ENCODE data around the gene ELF4. TPM values are rescaled to one million over a fixed set of nuclear protein-coding genes. Genes with fewer than 3 reads are reported as not detected.

ELF4 gene
- total RNA-seq, 2 donors from 2014 or later = 2.8 to 3.8 TPM

DNA sequence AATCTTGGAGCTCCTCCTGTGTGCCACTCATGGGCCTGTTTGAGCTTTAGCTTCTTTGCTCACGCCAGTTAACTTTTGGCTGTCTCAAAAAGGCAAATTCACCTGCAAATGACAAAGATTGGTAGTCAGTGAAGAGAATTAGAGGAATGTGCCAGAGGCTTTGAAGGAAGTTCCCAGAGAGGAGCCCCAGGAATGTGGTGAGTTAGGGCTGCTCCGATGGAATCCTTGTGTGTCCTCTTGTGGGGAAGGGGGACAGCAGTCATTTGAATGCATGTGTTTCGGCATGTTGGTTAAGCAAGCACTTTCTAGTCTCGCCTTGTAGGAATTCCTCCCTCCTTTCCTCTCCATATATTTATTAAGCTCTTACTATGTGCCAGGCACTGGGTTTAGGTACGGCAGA lies 62.9 kb downstream of the ELF4 start:
- H3K4me1 ChIP-seq (ENCODE audit: control insufficient read depth, insufficient read depth, low read length) = no peaks in the 10 kb centered on the region
- TF ChIP-seq, protein P1, sequence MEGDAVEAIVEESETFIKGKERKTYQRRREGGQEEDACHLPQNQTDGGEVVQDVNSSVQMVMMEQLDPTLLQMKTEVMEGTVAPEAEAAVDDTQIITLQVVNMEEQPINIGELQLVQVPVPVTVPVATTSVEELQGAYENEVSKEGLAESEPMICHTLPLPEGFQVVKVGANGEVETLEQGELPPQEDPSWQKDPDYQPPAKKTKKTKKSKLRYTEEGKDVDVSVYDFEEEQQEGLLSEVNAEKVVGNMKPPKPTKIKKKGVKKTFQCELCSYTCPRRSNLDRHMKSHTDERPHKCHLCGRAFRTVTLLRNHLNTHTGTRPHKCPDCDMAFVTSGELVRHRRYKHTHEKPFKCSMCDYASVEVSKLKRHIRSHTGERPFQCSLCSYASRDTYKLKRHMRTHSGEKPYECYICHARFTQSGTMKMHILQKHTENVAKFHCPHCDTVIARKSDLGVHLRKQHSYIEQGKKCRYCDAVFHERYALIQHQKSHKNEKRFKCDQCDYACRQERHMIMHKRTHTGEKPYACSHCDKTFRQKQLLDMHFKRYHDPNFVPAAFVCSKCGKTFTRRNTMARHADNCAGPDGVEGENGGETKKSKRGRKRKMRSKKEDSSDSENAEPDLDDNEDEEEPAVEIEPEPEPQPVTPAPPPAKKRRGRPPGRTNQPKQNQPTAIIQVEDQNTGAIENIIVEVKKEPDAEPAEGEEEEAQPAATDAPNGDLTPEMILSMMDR (conservative IDR thresholded peaks at IDR 0.05) = no peak
- peaks cover 51% of the 10 kb centered on the region for H3K9me3 Mint-ChIP-seq
- no peaks in the 10 kb centered on the region for H3K4me1 Mint-ChIP-seq
- peaks cover 61% of the 10 kb centered on the region for H3K36me3 Mint-ChIP-seq (ENCODE audit: low read depth)
- H3K36me3 ChIP-seq (ENCODE audit: control insufficient read depth, insufficient read depth, low read length) = peaks cover 9% of the 10 kb centered on the region
- WGBS, 2 experiments (ENCODE audit: insufficient coverage in 1 of 2, insufficient read length in 1 of 2) = 92 to 100% methylated on average over 3 to 5 of the region's 5 CpGs
- H3K4me3 Mint-ChIP-seq = no peak overlapping the region
- no peak for DNase-seq
- no peak overlapping the region for H3K27ac ChIP-seq (ENCODE audit: low read depth, low read length)
- H3K27ac Mint-ChIP-seq = no peak overlapping the region
- H3K4me3 ChIP-seq (ENCODE audit: low read length) = no peak overlapping the region
- H3K27me3 ChIP-seq (ENCODE audit: control insufficient read depth, insufficient read depth, low read length, poor library complexity, severe bottlenecking) = no peaks in the 10 kb centered on the region
- peaks cover 14% of the 10 kb centered on the region for H3K9me3 ChIP-seq (ENCODE audit: control insufficient read depth, low read length)
- H3K9ac ChIP-seq (ENCODE audit: extremely low read depth, low read length, poor library complexity, severe bottlenecking) = no peak overlapping the region
- H3K27me3 Mint-ChIP-seq (ENCODE audit: insufficient read depth) = no peaks in the 10 kb centered on the region

DNA sequence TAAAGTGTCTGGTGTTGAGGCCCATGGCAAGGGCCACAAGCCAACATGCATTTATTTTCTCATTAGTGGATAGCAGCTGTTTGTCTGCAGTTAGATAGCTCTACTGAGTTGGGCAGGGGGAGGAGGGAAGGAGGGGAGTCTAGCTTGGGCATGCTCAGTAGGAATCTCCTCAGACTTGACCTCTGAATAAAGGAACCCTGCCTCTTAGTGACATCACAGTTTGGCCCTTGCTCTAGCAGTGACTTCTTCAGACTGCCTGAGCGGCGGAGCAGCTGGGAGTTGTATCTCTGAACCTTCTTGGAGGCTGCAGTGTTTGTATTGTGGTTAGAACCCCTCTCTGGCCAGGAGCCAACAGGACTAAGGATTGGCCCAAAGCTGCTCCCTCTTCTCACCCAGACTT lies 70.5 kb downstream of the ELF4 start:
- no peak for DNase-seq
- Mint-ChIP-seq H3K27ac (no peak overlapping the region), H3K9me3 (peaks cover 33% of the 10 kb centered on the region), H3K4me3 (no peak overlapping the region), H3K4me1 (no peaks in the 10 kb centered on the region), H3K36me3 (ENCODE audit: low read depth) (peaks cover 43% of the 10 kb centered on the region), H3K27me3 (ENCODE audit: insufficient read depth) (no peaks in the 10 kb centered on the region)
- no peaks in the 10 kb centered on the region for H3K9me3 ChIP-seq (ENCODE audit: control insufficient read depth, low read length)
- no peak overlapping the region for H3K4me3 ChIP-seq (ENCODE audit: low read length)
- peaks cover 12% of the 10 kb centered on the region for H3K36me3 ChIP-seq (ENCODE audit: control insufficient read depth, insufficient read depth, low read length)
- 96% methylated on average over 2 of the region's 2 CpGs; no CpG with 5 or more reads in 1 of the 2 experiments for WGBS, 2 experiments (ENCODE audit: insufficient coverage in 1 of 2, insufficient read length in 1 of 2)
- H3K4me1 ChIP-seq (ENCODE audit: control insufficient read depth, insufficient read depth, low read length) = no peaks in the 10 kb centered on the region
- no peaks in the 10 kb centered on the region for H3K27me3 ChIP-seq (ENCODE audit: control insufficient read depth, insufficient read depth, low read length, poor library complexity, severe bottlenecking)
- H3K27ac ChIP-seq (ENCODE audit: low read depth, low read length) = no peak overlapping the region
- TF ChIP-seq, protein P1 (conservative IDR thresholded peaks at IDR 0.05) = no peak
- H3K9ac ChIP-seq (ENCODE audit: extremely low read depth, low read length, poor library complexity, severe bottlenecking) = no peak overlapping the region

DNA sequence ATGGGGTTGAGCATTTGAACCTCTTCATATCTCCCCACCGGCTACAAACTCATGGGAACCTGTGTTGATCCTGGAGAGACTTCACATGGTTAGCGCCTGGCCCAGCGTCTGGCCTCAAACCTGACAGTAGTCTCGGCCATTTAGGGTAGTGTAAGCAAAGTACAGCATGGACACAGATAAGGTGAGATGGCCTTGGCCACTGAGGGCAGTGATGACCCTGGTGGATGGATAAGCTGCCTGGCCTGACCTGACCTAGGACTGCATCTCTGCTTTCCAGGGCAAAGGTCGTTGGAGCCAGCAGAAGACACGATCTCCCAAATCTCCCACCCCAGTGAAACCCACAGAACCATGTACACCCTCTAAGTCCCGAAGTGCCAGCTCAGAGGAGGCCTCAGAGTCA lies 76.1 kb downstream of the ELF4 start:
- Histone ChIP-seq H3K9ac (ENCODE audit: extremely low read depth, low read length, poor library complexity, severe bottlenecking) (no peak overlapping the region), H3K27ac (ENCODE audit: low read depth, low read length) (no peak overlapping the region), H3K4me1 (ENCODE audit: control insufficient read depth, insufficient read depth, low read length) (no peaks in the 10 kb centered on the region), H3K27me3 (ENCODE audit: control insufficient read depth, insufficient read depth, low read length, poor library complexity, severe bottlenecking) (no peaks in the 10 kb centered on the region), H3K4me3 (ENCODE audit: low read length) (no peak overlapping the region), H3K36me3 (ENCODE audit: control insufficient read depth, insufficient read depth, low read length) (peaks cover 15% of the 10 kb centered on the region), H3K9me3 (ENCODE audit: control insufficient read depth, low read length) (no peaks in the 10 kb centered on the region)
- Mint-ChIP-seq H3K9me3 (peaks cover 49% of the 10 kb centered on the region), H3K27me3 (ENCODE audit: insufficient read depth) (no peaks in the 10 kb centered on the region), H3K4me1 (no peaks in the 10 kb centered on the region), H3K4me3 (no peak overlapping the region), H3K36me3 (ENCODE audit: low read depth) (peaks cover 44% of the 10 kb centered on the region), H3K27ac (no peak overlapping the region)
- DNase-seq = no peak
- WGBS, 2 experiments (ENCODE audit: insufficient coverage in 1 of 2, insufficient read length in 1 of 2) = 91% methylated on average over 5 of the region's 7 CpGs; no CpG with 5 or more reads in 1 of the 2 experiments
- TF ChIP-seq, protein P1 (conservative IDR thresholded peaks at IDR 0.05) = no peak

All from endodermal cell (in vitro differentiated cells).